B cell (primary cell): ENCODE measurements around the gene TGFBR2. TPM values are rescaled to one million over a fixed set of nuclear protein-coding genes. Genes with fewer than 3 reads are reported as not detected.

Experiments
- ATAC-seq: fragments of 200-7000 bp; cut with Tn5 transposase; one replicate; pipeline ENCODE4 v1.10.0; 2021; ENCODE audit warnings: low read depth, mild to moderate bottlenecking, moderate number of reproducible peaks, moderate library complexity
- CTCF ChIA-PET: fragments of 350-600 bp; sonication (Branson Sonifier 250); formaldehyde crosslinking; loops from one replicate; lab custom pipeline; 2021; ENCODE audit warnings: antibody characterized with exemption, inconsistent platforms; lab: Charles Lee
- POLR2A ChIA-PET: fragments of 350-600 bp; sonication (Branson Sonifier 250); formaldehyde crosslinking; loops from one replicate; lab custom pipeline; 2021; ENCODE audit warnings: antibody characterized with exemption; lab: Charles Lee
- DNase-seq: peaks from one replicate; pipeline ENCODE4 v3.0.0; 2013
- H2AFZ ChIP-seq: 2 replicates; pipeline ENCODE4 v1.6.1; 2012; ENCODE audit warnings: mild to moderate bottlenecking, low read depth, low read length; ENCODE audit not compliant: insufficient read depth, poor library complexity, severe bottlenecking
- H3K27ac ChIP-seq, 2 donors: 1 replicate in 1 of 2; 2 replicates in 1 of 2; pipeline ENCODE4 v1.5.1; 2012 to 2013; ENCODE audit warnings: low read length in 2 of 2, mild to moderate bottlenecking in 2 of 2, moderate library complexity in 1 of 2
- H3K27me3 ChIP-seq, 4 experiments: fragments of 200-600 bp in 1 of 4; sonication (generic) in 1 of 4; replicated peaks in 1 of 4; 1 replicate in 2 of 4; 2 replicates in 2 of 4; pipeline versions ENCODE4 v1.6.1 to v1.7.0; 2013 to 2016; ENCODE audit warnings: low read length in 3 of 4, mild to moderate bottlenecking in 2 of 4, mixed read lengths in 1 of 4, moderate library complexity in 1 of 4; ENCODE audit not compliant: insufficient read depth in 4 of 4, control insufficient read depth in 3 of 4; ENCODE audit errors: control extremely low read depth in 1 of 4
- H3K36me3 ChIP-seq, 2 experiments: replicated peaks in 1 of 2; 1 replicate in 1 of 2; 2 replicates in 1 of 2; pipeline versions ENCODE4 v1.6.1 to v1.7.1; 2013; ENCODE audit warnings: low read length in 1 of 2; ENCODE audit not compliant: insufficient read depth in 2 of 2, control insufficient read depth in 1 of 2; ENCODE audit errors: control extremely low read depth in 1 of 2, extremely low read depth in 1 of 2
- H3K4me1 ChIP-seq, 2 donors: fragments of 200-600 bp in 1 of 2; sonication (generic) in 1 of 2; 1 replicate in 1 of 2; 2 replicates in 1 of 2; pipeline versions ENCODE4 v1.5.1 to v1.6.1; 2013 to 2017; ENCODE audit warnings: low read length in 2 of 2; ENCODE audit not compliant: control insufficient read depth in 2 of 2, insufficient read depth in 2 of 2
- H3K4me2 ChIP-seq: replicated peaks from 2 replicates; pipeline ENCODE3; 2012; ENCODE audit warnings: mild to moderate bottlenecking, low read depth, low read length; ENCODE audit not compliant: poor library complexity, severe bottlenecking
- H3K4me3 ChIP-seq, 5 experiments: fragments of 200-600 bp in 1 of 5; sonication (generic) in 1 of 5; 1 replicate in 3 of 5; 2 replicates in 2 of 5; pipeline versions ENCODE4 v1.5.1 to v1.7.0; 2011 to 2016; ENCODE audit warnings: low read length in 4 of 5, mild to moderate bottlenecking in 4 of 5, low read depth in 2 of 5, control low read depth in 1 of 5, moderate library complexity in 1 of 5; ENCODE audit not compliant: insufficient read depth in 1 of 5; ENCODE audit errors: control extremely low read depth in 1 of 5, extremely low read depth in 1 of 5
- H3K79me2 ChIP-seq: fragments of 200-600 bp; sonication (generic); one replicate; pipeline ENCODE4 v1.6.0; 2016; ENCODE audit warnings: low read length; ENCODE audit not compliant: control insufficient read depth, insufficient read depth
- H3K9ac ChIP-seq: fragments of 200-600 bp; sonication (generic); 2 replicates; pipeline ENCODE4 v1.6.1; 2017; ENCODE audit warnings: mild to moderate bottlenecking, low read length, moderate library complexity
- H3K9me3 ChIP-seq, 3 donors: one replicate each; pipeline versions ENCODE4 v1.6.1 to v1.7.1; 2013; ENCODE audit warnings: low read length in 2 of 3; ENCODE audit not compliant: control insufficient read depth in 2 of 3, insufficient read depth in 1 of 3; ENCODE audit errors: control extremely low read depth in 1 of 3
- H4K20me1 ChIP-seq: 2 replicates; pipeline ENCODE4 v1.6.0; 2012; ENCODE audit warnings: mild to moderate bottlenecking, low read length; ENCODE audit not compliant: insufficient read depth, control insufficient read depth, poor library complexity, severe bottlenecking
- H3K27ac Mint-ChIP-seq: one replicate; pipeline ENCODE4 v1.8.0; 2021; ENCODE audit warnings: mixed read lengths
- H3K27me3 Mint-ChIP-seq: one replicate; pipeline ENCODE4 v1.8.0; 2021; ENCODE audit warnings: mixed read lengths
- H3K4me1 Mint-ChIP-seq: one replicate; pipeline ENCODE4 v1.8.0; 2021; ENCODE audit warnings: mixed read lengths
- H3K4me3 Mint-ChIP-seq: one replicate; pipeline ENCODE4 v1.8.0; 2021; ENCODE audit warnings: mixed read lengths
- H3K9me3 Mint-ChIP-seq: one replicate; pipeline ENCODE4 v1.8.0; 2022; ENCODE audit warnings: mixed read lengths; ENCODE audit not compliant: insufficient read depth
- CTCF ChIP-seq: fragments of 200-600 bp; IDR thresholded peaks from one replicate; pipeline ENCODE4 v1.8.0; 2022; ENCODE audit warnings: antibody characterized with exemption, mild to moderate bottlenecking
- EZH2 ChIP-seq: IDR thresholded peaks from 2 replicates; pipeline ENCODE4 v1.6.1; 2012; ENCODE audit warnings: borderline replicate concordance, low read depth, mild to moderate bottlenecking, moderate library complexity, low read length; ENCODE audit not compliant: insufficient read depth, poor library complexity, severe bottlenecking
- WGBS: methylation state at CpG from one replicate; pipeline ENCODE4 v1.1.5; 2013; ENCODE audit warnings: missing lambda C conversion rate; ENCODE audit not compliant: insufficient coverage; 5-methylcytosine and 5-hydroxymethylcytosine counted together
- intact Hi-C: fragments of 100-400 bp; cut with micrococcal nuclease; formaldehyde crosslinking; loops from one replicate; pipeline ENCODE4 v1.10.0; 2022
- polyA plus RNA-seq: library from polyadenylated mRNA; depleted of rRNA; stranded (reverse); fragments of >200 nt; gene quantifications from 2 replicates; pipeline ENCODE4 v1.2.3, GENCODE V29; 2012
- total RNA-seq, 2 donors: library from RNA; stranded (reverse); fragments of 120-200 nt in 1 of 2; gene quantifications; 1 replicate in 1 of 2; 2 replicates in 1 of 2; pipeline versions ENCODE4 v1.2.3 to v1.2.4, GENCODE V29; 2013 to 2022

TGFBR2 gene
- total and polyA plus RNA-seq, 2 donors (not counting 1 experiment from before 2014, with no cell fraction given) = 68.7 to 189 TPM

DNA sequence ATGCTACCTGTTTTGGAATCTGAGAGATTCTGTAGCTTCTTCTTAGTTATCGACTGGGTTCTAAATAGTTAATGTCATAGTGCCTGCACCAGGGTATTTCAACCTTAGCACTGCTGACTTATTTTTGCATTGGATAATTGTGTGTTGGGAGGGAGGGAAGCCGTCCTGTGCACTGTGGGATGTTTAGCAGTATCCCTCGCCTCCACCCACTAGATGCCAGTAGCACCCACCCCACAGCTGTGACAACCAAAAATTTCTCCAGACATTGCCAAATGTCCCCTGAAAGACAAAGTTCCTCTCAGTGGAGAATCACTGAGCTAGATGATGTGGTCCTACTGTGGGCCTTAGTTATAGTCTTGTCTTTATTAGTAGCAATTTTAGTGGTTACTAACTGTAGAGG lies 88.3 kb downstream of the TGFBR2 start:
- Histone ChIP-seq H3K27me3 (no peaks in the 10 kb centered on the region), H3K4me3 (no peak overlapping the region), H3K9me3 (no peaks in the 10 kb centered on the region), H3K79me2 (no peaks in the 10 kb centered on the region), H3K9ac (no peak overlapping the region), H3K36me3 (peaks cover 31 to 72% of the 10 kb centered on the region in 2 experiments), H2AFZ (no peak overlapping the region), H3K4me1 (peaks cover 21 to 22% of the 10 kb centered on the region in 2 donors), H4K20me1 (peaks cover 8% of the 10 kb centered on the region), H3K4me2 (no peak overlapping the region), H3K27ac (no peak overlapping the region)
- ChIA-PET POLR2A (interaction anchor here (0.6 kb wide), 1 partner anchor 11 kb away, joined by 4 read pairs; no protein-coding TSS in a partner anchor), CTCF (interaction anchor here (1.0 to 9.2 kb wide), 18 partner anchors 9 to 889 kb away, joined by 3 to 113 read pairs (median 8); no protein-coding TSS in a partner anchor)
- H3K27me3 Mint-ChIP-seq = no peaks in the 10 kb centered on the region
- no peak overlapping the region for H3K4me3 Mint-ChIP-seq
- H3K4me1 Mint-ChIP-seq = peaks cover 65% of the 10 kb centered on the region
- no peaks in the 10 kb centered on the region for H3K9me3 Mint-ChIP-seq
- 100% methylated on average over 1 of the region's 3 CpGs for WGBS
- ATAC-seq = no peak
- no peak for TF ChIP-seq CTCF
- no peak for TF ChIP-seq EZH2
- H3K27ac Mint-ChIP-seq = peak overlapping the region; percentile 44
- DNase-seq = no peak
- intact Hi-C loops = loop anchor here (5.0 kb wide), 2 partner anchors 37 to 257 kb away; no protein-coding TSS in a partner anchor

DNA sequence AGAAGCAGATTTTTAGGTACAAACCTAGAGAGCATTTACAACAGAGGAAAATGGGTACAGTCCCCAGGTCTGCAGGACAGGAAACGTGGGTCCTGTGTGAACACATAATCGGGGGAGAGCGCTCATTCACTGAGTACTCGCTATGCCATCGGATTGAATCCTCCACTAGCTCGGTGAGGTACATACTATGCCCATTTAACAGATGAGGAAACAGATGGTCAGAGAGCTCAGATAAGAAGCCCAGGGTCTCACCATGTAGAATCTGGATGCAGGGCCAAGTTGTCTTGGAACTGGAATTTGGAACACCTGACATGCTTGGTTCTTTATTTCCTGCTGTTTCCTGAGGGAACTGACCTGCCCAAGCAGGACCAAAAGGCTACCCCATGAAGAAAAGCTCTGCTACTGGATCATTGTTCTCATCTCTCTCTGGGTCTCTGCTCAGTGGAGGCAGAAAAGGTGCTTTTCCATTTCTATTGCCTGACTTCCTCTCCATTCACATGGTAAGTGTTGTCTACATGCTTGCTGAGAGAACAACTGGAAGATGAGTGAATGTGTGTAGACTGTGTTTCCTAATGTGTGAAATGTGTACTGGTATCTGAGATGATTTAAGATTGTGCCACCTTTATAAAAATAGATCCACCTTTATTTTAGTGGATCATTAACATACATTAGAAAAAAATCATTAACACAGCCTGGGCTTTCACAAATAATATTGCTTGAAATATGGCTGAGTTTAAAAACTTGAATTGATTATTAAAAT lies 89.1 kb downstream of the TGFBR2 start:
- no peak for ATAC-seq
- no peak overlapping the region for H3K4me2 ChIP-seq
- H3K27me3 ChIP-seq = no peaks in the 10 kb centered on the region
- peaks cover 28 to 64% of the 10 kb centered on the region in 2 experiments for H3K36me3 ChIP-seq
- H3K9me3 ChIP-seq = no peaks in the 10 kb centered on the region
- no peak for DNase-seq
- no peak overlapping the region for H3K9ac ChIP-seq
- Mint-ChIP-seq H3K27ac (peak overlapping the region; percentile 11), H3K4me1 (peaks cover 57% of the 10 kb centered on the region), H3K27me3 (no peaks in the 10 kb centered on the region), H3K4me3 (no peak overlapping the region), H3K9me3 (no peaks in the 10 kb centered on the region)
- no peak overlapping the region for H3K4me3 ChIP-seq
- intact Hi-C loops = no loop called here
- no peak for TF ChIP-seq EZH2
- TF ChIP-seq CTCF = no peak
- ChIA-PET POLR2A (no interaction called here), CTCF (interaction anchor here (0.9 to 9.2 kb wide), 8 partner anchors 8 to 653 kb away, joined by 3 to 113 read pairs (median 12); no protein-coding TSS in a partner anchor)
- WGBS = 95% methylated on average over 6 of the region's 6 CpGs
- H2AFZ ChIP-seq = no peak overlapping the region
- peaks cover 8% of the 10 kb centered on the region for H4K20me1 ChIP-seq
- peaks cover 16% of the 10 kb centered on the region in 2 donors for H3K4me1 ChIP-seq
- H3K79me2 ChIP-seq = no peaks in the 10 kb centered on the region
- H3K27ac ChIP-seq = no peak overlapping the region
